ENCODE results near the gene DIABLO.
A peak's percentile ranks its signal among the peaks of the same experiment; 100 is the strongest.

DNA sequence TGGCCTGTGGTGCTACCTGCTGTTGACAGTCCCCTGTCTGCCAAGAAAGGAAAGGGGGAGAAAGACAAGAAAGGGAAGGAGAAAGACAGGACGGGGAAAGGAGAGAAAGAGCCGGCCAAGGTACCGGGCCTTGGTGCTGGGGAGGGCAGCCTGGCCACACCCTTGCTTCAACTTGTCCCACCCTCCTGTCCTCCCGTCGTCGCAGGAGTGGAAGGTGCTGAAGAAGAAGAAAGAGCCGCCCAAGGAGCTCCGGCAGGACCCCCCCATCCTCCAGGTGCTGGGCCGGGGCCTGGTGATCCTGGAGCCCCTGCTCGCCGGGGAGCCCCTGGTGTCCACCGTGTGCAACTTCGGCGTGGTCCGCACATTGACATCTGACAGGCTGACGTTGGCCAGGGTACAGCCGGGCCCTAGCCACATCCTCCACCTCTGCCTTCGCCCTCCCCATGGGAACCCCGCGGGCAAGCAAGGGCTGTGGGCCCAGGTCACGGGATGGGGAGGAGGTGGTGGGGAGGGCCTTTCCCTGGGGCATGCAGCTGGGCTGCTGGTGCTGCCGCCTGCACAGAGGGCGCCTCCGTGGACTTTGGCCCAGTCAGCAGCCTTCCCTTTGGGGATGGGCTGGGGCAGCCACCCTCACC is 25.2 kb downstream of the DIABLO start:
- TF ChIP-seq, protein P1, sequence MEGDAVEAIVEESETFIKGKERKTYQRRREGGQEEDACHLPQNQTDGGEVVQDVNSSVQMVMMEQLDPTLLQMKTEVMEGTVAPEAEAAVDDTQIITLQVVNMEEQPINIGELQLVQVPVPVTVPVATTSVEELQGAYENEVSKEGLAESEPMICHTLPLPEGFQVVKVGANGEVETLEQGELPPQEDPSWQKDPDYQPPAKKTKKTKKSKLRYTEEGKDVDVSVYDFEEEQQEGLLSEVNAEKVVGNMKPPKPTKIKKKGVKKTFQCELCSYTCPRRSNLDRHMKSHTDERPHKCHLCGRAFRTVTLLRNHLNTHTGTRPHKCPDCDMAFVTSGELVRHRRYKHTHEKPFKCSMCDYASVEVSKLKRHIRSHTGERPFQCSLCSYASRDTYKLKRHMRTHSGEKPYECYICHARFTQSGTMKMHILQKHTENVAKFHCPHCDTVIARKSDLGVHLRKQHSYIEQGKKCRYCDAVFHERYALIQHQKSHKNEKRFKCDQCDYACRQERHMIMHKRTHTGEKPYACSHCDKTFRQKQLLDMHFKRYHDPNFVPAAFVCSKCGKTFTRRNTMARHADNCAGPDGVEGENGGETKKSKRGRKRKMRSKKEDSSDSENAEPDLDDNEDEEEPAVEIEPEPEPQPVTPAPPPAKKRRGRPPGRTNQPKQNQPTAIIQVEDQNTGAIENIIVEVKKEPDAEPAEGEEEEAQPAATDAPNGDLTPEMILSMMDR (IDR thresholded peaks at IDR 0.05) = peak; percentile 14; the same call in 1 of the 2 replicates
- no peak for TF ChIP-seq SMC3 (IDR thresholded peaks at IDR 0.05; ENCODE audit: low read depth, low read length)
- TF ChIP-seq POLR2AphosphoS5 (IDR thresholded peaks at IDR 0.05; ENCODE audit: low read depth, low read length) = no peak
- no peak for TF ChIP-seq NRF1 (IDR thresholded peaks at IDR 0.05; ENCODE audit: low read depth, low read length)
- no peak for TF ChIP-seq FOSL2 (IDR thresholded peaks at IDR 0.05; ENCODE audit: borderline replicate concordance, low read depth)
- TF ChIP-seq, protein P2, sequence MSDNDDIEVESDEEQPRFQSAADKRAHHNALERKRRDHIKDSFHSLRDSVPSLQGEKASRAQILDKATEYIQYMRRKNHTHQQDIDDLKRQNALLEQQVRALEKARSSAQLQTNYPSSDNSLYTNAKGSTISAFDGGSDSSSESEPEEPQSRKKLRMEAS (IDR thresholded peaks at IDR 0.05; ENCODE audit: low read depth) = no peak
- TF ChIP-seq, protein P3, sequence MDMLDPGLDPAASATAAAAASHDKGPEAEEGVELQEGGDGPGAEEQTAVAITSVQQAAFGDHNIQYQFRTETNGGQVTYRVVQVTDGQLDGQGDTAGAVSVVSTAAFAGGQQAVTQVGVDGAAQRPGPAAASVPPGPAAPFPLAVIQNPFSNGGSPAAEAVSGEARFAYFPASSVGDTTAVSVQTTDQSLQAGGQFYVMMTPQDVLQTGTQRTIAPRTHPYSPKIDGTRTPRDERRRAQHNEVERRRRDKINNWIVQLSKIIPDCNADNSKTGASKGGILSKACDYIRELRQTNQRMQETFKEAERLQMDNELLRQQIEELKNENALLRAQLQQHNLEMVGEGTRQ (IDR thresholded peaks at IDR 0.05; ENCODE audit: borderline replicate concordance, low read depth, low read length) = no peak
- no peak for TF ChIP-seq RAD21 (IDR thresholded peaks at IDR 0.05; ENCODE audit: low read length)
- TF ChIP-seq EZH2phosphoT487 (IDR thresholded peaks at IDR 0.05; ENCODE audit: borderline replicate concordance, low read depth) = no peak
- TF ChIP-seq, protein P4, sequence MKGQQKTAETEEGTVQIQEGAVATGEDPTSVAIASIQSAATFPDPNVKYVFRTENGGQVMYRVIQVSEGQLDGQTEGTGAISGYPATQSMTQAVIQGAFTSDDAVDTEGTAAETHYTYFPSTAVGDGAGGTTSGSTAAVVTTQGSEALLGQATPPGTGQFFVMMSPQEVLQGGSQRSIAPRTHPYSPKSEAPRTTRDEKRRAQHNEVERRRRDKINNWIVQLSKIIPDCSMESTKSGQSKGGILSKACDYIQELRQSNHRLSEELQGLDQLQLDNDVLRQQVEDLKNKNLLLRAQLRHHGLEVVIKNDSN (IDR thresholded peaks at IDR 0.05; ENCODE audit: borderline replicate concordance, low read depth) = no peak
- no peak for TF ChIP-seq JUND (IDR thresholded peaks at IDR 0.05)
- TF ChIP-seq, protein P5, sequence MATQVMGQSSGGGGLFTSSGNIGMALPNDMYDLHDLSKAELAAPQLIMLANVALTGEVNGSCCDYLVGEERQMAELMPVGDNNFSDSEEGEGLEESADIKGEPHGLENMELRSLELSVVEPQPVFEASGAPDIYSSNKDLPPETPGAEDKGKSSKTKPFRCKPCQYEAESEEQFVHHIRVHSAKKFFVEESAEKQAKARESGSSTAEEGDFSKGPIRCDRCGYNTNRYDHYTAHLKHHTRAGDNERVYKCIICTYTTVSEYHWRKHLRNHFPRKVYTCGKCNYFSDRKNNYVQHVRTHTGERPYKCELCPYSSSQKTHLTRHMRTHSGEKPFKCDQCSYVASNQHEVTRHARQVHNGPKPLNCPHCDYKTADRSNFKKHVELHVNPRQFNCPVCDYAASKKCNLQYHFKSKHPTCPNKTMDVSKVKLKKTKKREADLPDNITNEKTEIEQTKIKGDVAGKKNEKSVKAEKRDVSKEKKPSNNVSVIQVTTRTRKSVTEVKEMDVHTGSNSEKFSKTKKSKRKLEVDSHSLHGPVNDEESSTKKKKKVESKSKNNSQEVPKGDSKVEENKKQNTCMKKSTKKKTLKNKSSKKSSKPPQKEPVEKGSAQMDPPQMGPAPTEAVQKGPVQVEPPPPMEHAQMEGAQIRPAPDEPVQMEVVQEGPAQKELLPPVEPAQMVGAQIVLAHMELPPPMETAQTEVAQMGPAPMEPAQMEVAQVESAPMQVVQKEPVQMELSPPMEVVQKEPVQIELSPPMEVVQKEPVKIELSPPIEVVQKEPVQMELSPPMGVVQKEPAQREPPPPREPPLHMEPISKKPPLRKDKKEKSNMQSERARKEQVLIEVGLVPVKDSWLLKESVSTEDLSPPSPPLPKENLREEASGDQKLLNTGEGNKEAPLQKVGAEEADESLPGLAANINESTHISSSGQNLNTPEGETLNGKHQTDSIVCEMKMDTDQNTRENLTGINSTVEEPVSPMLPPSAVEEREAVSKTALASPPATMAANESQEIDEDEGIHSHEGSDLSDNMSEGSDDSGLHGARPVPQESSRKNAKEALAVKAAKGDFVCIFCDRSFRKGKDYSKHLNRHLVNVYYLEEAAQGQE (IDR thresholded peaks at IDR 0.05; ENCODE audit: low read depth, low read length) = no peak
- no peak for TF ChIP-seq EP300 (IDR thresholded peaks at IDR 0.05; ENCODE audit: borderline replicate concordance in 1 of 2, low read depth in 1 of 2, low read length in 1 of 2)
